NB4 (cell line): Measurements from ENCODE around the gene GRIA2.

Experiments used
- DNase-seq: peaks from one replicate; pipeline ENCODE4 v3.0.0; 2010; ENCODE audit warnings: low read depth
- H3K4me3 ChIP-seq: one replicate; pipeline ENCODE4 v1.5.1; 2011; ENCODE audit warnings: mild to moderate bottlenecking, low read depth, low read length, moderate library complexity
- MYC ChIP-seq: IDR thresholded peaks from 2 replicates; pipeline ENCODE4 v1.6.1; 2011; ENCODE audit warnings: low read depth, low read length
- POLR2A ChIP-seq: IDR thresholded peaks from 2 replicates; pipeline ENCODE4 v1.6.1; 2011; ENCODE audit warnings: mild to moderate bottlenecking; ENCODE audit not compliant: insufficient read length; ENCODE audit errors: extremely low read depth
- TF ChIP-seq, protein P1 (sequence below): IDR thresholded peaks from 2 replicates; pipeline ENCODE4 v1.6.1; 2011; ENCODE audit warnings: low read depth, low read length
- TF ChIP-seq, protein P2 (sequence below): IDR thresholded peaks from one replicate; pipeline ENCODE4 v1.5.1; 2012; ENCODE audit warnings: low read depth, low read length

Gene GRIA2

DNA sequence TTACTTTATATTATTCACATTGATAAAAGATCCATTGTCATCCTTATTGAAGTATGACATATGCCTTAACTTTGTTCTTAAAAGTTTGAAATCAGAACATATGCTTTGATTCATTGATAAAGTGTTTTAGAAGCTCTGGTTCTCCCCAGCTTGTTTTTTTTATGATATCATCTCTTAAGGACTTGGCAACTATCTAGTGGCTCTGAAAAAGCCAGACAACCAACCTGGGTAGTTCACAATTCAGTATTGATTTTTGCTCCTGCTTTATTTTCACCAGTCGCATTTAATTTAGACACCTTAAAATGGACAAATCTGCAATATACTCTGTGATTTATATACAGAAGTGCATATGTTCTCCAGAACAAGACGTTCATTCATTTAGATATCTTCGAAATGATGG, 70.1 kb downstream of the GRIA2 start:
- no peak for TF ChIP-seq POLR2A
- TF ChIP-seq, protein P1, sequence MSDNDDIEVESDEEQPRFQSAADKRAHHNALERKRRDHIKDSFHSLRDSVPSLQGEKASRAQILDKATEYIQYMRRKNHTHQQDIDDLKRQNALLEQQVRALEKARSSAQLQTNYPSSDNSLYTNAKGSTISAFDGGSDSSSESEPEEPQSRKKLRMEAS: no peak
- TF ChIP-seq MYC: no peak
- TF ChIP-seq, protein P2, sequence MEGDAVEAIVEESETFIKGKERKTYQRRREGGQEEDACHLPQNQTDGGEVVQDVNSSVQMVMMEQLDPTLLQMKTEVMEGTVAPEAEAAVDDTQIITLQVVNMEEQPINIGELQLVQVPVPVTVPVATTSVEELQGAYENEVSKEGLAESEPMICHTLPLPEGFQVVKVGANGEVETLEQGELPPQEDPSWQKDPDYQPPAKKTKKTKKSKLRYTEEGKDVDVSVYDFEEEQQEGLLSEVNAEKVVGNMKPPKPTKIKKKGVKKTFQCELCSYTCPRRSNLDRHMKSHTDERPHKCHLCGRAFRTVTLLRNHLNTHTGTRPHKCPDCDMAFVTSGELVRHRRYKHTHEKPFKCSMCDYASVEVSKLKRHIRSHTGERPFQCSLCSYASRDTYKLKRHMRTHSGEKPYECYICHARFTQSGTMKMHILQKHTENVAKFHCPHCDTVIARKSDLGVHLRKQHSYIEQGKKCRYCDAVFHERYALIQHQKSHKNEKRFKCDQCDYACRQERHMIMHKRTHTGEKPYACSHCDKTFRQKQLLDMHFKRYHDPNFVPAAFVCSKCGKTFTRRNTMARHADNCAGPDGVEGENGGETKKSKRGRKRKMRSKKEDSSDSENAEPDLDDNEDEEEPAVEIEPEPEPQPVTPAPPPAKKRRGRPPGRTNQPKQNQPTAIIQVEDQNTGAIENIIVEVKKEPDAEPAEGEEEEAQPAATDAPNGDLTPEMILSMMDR: no peak
- no peak for DNase-seq
- no peak overlapping the region for H3K4me3 ChIP-seq

DNA sequence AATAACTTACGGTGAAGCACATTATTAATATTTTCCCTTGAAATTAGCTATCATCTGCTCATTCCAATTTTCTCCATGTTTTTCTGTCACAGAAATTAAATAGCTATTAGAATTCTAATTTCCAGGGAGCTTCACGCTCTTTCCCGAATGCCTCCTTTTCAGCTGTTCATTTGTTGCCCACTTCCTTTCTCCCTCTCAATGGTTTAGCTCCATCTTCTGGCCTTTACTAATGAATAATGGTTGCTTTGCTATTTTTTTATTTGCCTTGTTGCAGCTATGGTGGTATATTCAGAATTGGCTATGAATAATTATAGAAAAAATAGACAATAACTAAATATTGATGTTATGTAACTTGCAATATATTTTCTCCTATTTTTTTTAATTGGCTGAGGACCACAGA, 70.5 kb downstream of the GRIA2 start:
- H3K4me3 ChIP-seq: no peak overlapping the region
- DNase-seq: no peak
- TF ChIP-seq, protein P1: no peak
- TF ChIP-seq MYC (no peak), POLR2A (no peak)
- TF ChIP-seq, protein P2: no peak

DNA sequence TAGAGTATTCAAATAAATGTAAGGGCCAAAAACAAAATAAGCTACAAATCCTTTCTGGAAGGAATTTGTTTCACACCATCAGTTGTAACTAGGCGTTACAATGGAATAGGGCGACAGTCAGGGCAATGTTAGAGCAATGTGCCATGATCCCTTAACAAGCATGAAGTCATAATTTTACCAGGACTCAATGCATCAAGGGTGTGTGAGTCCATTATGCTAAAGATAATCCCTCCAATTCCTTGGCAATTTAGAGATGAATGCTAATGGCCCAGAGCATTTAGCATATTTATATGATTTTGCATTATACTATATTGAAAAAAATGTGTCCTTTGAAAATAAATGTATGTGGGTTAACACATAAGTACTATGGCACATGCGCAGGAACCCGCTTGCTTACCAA, 73.1 kb downstream of the GRIA2 start:
- no peak overlapping the region for H3K4me3 ChIP-seq
- no peak for DNase-seq
- TF ChIP-seq, protein P2: no peak
- TF ChIP-seq, protein P1: no peak
- TF ChIP-seq POLR2A (no peak), MYC (no peak)

DNA sequence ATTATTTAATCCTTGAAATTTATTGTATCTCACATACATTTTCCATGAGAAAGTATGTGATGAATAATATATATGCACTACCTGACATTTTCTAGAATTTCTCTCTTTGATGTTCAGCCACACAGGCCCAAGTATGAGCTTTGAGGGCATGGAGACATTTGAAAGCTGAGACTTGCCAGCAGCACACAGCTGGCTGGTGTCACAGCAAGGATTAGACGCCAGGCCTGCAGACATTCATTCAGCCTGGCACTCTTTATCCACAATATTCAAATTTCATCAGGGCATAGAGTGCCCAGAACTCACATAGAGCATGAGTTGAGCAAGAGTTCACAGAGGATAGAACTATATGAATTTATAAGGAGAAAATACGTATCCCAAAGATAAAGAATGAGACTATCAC, 74.0 kb downstream of the GRIA2 start:
- DNase-seq: no peak
- TF ChIP-seq, protein P1: no peak
- TF ChIP-seq POLR2A (no peak), MYC (no peak)
- TF ChIP-seq, protein P2: no peak
- no peak overlapping the region for H3K4me3 ChIP-seq

DNA sequence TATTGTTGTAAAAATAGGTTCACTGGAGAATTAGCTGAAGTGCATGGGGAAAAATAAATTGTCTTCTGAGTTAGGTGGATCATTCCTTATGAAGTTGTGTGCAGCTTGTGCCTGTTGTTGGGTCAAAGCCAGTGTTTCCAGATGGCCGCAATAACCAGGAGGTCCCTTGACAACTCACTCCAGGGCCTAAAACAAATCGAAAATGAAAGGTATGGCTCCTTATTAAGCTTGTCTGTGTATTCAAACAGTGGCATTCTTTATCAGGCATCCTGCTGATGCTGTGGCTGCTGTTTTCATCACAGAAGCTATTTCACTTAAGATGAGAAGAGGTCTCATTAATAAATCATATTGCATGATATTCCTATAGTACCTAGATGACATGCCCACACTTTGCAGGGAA, 80.2 kb downstream of the GRIA2 start:
- TF ChIP-seq, protein P1: no peak
- TF ChIP-seq POLR2A (no peak), MYC (no peak)
- TF ChIP-seq, protein P2: no peak
- H3K4me3 ChIP-seq: no peak overlapping the region
- no peak for DNase-seq

DNA sequence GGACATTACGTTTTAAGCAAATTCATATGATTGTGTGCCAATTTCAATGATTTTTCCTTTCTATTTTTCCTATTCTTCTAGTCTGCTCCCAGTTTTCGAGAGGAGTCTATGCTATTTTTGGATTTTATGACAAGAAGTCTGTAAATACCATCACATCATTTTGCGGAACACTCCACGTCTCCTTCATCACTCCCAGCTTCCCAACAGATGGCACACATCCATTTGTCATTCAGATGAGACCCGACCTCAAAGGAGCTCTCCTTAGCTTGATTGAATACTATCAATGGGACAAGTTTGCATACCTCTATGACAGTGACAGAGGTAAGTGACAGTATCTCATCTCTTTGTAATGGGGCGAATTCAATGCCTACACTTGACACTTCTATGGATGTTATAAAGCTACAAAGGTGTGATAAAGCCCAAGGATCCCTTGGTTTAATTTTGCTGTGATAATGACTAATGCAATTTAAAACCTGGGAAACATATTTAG, 83.0 kb downstream of the GRIA2 start:
- TF ChIP-seq MYC (no peak), POLR2A (no peak)
- TF ChIP-seq, protein P1: no peak
- TF ChIP-seq, protein P2: no peak
- DNase-seq: no peak
- H3K4me3 ChIP-seq: no peak overlapping the region
